Spinal cord (tissue), 10 donors: ENCODE results near the gene RPUSD3. TPM values are rescaled to one million over a fixed set of nuclear protein-coding genes. Genes with fewer than 3 reads are reported as not detected.

Experiments used
- DNase-seq, 6 donors: peaks; one replicate each; pipeline versions ENCODE4 v3.0.0 to v3.0.0-alpha.2; 2013 to 2015; ENCODE audit warnings: low spot score in 6 of 6, low read depth in 4 of 6
- H3K27ac ChIP-seq: one replicate; pipeline ENCODE4 v1.5.1; 2013; ENCODE audit warnings: low read depth, low read length, control low read depth
- H3K27me3 ChIP-seq: one replicate; pipeline ENCODE4 v1.6.1; 2013; ENCODE audit warnings: low read length; ENCODE audit not compliant: control insufficient read depth, insufficient read depth
- H3K36me3 ChIP-seq: one replicate; pipeline ENCODE4 v1.6.1; 2013; ENCODE audit warnings: low read length; ENCODE audit not compliant: control insufficient read depth, insufficient read depth
- H3K4me1 ChIP-seq: one replicate; pipeline ENCODE4 v1.6.1; 2013; ENCODE audit warnings: low read length; ENCODE audit not compliant: control insufficient read depth, insufficient read depth
- H3K4me3 ChIP-seq: one replicate; pipeline ENCODE4 v1.5.1; 2013; ENCODE audit warnings: low read depth, low read length, control low read depth
- H3K9me3 ChIP-seq: one replicate; pipeline ENCODE4 v1.6.1; 2013; ENCODE audit warnings: low read length; ENCODE audit not compliant: control insufficient read depth, insufficient read depth
- WGBS: methylation state at CpG from one replicate; pipeline ENCODE4 v1.1.5; 2013; ENCODE audit warnings: missing lambda C conversion rate; ENCODE audit not compliant: insufficient coverage; 5-methylcytosine and 5-hydroxymethylcytosine counted together
- polyA plus RNA-seq, 2 donors: library from polyadenylated mRNA; unstranded; fragments of 120-200 nt; gene quantifications; one replicate each; pipeline ENCODE4 v1.2.1, GENCODE V29; 2013; ENCODE audit not compliant: insufficient read length in 2 of 2
- total RNA-seq, 2 donors: library from RNA; depleted of rRNA in 1 of 2; stranded (reverse); fragments of 120-200 nt in 1 of 2; fragments of >200 nt in 1 of 2; gene quantifications; one replicate each; pipeline versions ENCODE4 v1.2.3 to v1.2.4, GENCODE V29; 2013 to 2014
- donor health status: healthy.

The RPUSD3 gene
- total and polyA plus RNA-seq, 4 donors: 19.2 to 53.8 (median 42.4) TPM

GRCh38 chr3:9820946-9821345, 22.9 kb downstream of the RPUSD3 start:
- Histone ChIP-seq H3K4me1 (no peaks in the 10 kb centered on the region), H3K9me3 (no peaks in the 10 kb centered on the region), H3K4me3 (no peak overlapping the region), H3K27ac (no peak overlapping the region), H3K36me3 (peaks cover 33% of the 10 kb centered on the region), H3K27me3 (no peaks in the 10 kb centered on the region)
- WGBS: 44% methylated on average over 2 of the region's 2 CpGs
- DNase-seq: no peak

- no peak overlapping the region for H3K27ac ChIP-seq
- no peaks in the 10 kb centered on the region for H3K27me3 ChIP-seq
- H3K4me3 ChIP-seq: no peak overlapping the region
- H3K4me1 ChIP-seq: no peaks in the 10 kb centered on the region
- peaks cover 30% of the 10 kb centered on the region for H3K36me3 ChIP-seq
- DNase-seq: no peak
- 95% methylated on average over 12 of the region's 12 CpGs for WGBS
- H3K9me3 ChIP-seq: no peaks in the 10 kb centered on the region
Observed at GRCh38 chr3:9820543-9820942, 23.3 kb downstream of the RPUSD3 start.

- Histone ChIP-seq H3K9me3 (no peaks in the 10 kb centered on the region), H3K27ac (no peak overlapping the region), H3K27me3 (no peaks in the 10 kb centered on the region), H3K36me3 (peaks cover 32% of the 10 kb centered on the region), H3K4me3 (no peak overlapping the region), H3K4me1 (no peaks in the 10 kb centered on the region)
- WGBS: 96% methylated on average over 6 of the region's 7 CpGs
- no peak for DNase-seq
Observed at GRCh38 chr3:9818666-9819335, 25.0 kb downstream of the RPUSD3 start.

- no peaks in the 10 kb centered on the region for H3K4me1 ChIP-seq
- H3K27me3 ChIP-seq: no peaks in the 10 kb centered on the region
- no peak overlapping the region for H3K4me3 ChIP-seq
- no peaks in the 10 kb centered on the region for H3K9me3 ChIP-seq
- no peak overlapping the region for H3K27ac ChIP-seq
- DNase-seq: no peak
- WGBS: 100% methylated on average over 1 of the region's 6 CpGs
- peaks cover 43% of the 10 kb centered on the region for H3K36me3 ChIP-seq
Observed at GRCh38 chr3:9817436-9817835, 26.4 kb downstream of the RPUSD3 start.

GRCh38 chr3:9815986-9816385, 27.8 kb downstream of the RPUSD3 start:
- WGBS: 93% methylated on average over 6 of the region's 9 CpGs
- no peak for DNase-seq
- H3K36me3 ChIP-seq: peaks cover 39% of the 10 kb centered on the region
- H3K4me1 ChIP-seq: peaks cover 2% of the 10 kb centered on the region
- H3K27ac ChIP-seq: no peak overlapping the region
- no peak overlapping the region for H3K4me3 ChIP-seq
- H3K9me3 ChIP-seq: no peaks in the 10 kb centered on the region
- no peaks in the 10 kb centered on the region for H3K27me3 ChIP-seq

GRCh38 chr3:9812870-9813483, 30.8 kb downstream of the RPUSD3 start:
- 96% methylated on average over 6 of the region's 9 CpGs for WGBS

GRCh38 chr3:9810846-9811245, 33.0 kb downstream of the RPUSD3 start:
- H3K9me3 ChIP-seq: no peaks in the 10 kb centered on the region
- 66% methylated on average over 10 of the region's 10 CpGs for WGBS
- peak overlapping the region; percentile 75 for H3K27ac ChIP-seq
- peaks cover 24% of the 10 kb centered on the region for H3K4me1 ChIP-seq
- peaks cover 26% of the 10 kb centered on the region for H3K36me3 ChIP-seq
- peak in 1 of 6 donors; percentile 13 for DNase-seq
- peak overlapping the region; percentile 60 for H3K4me3 ChIP-seq
- no peaks in the 10 kb centered on the region for H3K27me3 ChIP-seq

More at GRCh38 chr3:9812870-9813483, 30.8 kb downstream of the RPUSD3 start:
- peaks cover 22% of the 10 kb centered on the region for H3K36me3 ChIP-seq
- H3K9me3 ChIP-seq: no peaks in the 10 kb centered on the region
- H3K4me1 ChIP-seq: peaks cover 24% of the 10 kb centered on the region
- no peak overlapping the region for H3K4me3 ChIP-seq
- H3K27ac ChIP-seq: no peak overlapping the region
- DNase-seq: no peak
- no peaks in the 10 kb centered on the region for H3K27me3 ChIP-seq

GRCh38 chr3:9810433-9810770, 33.4 kb downstream of the RPUSD3 start:
- Histone ChIP-seq H3K27me3 (no peaks in the 10 kb centered on the region), H3K4me1 (peaks cover 24% of the 10 kb centered on the region), H3K27ac (peak overlapping the region; percentile 75), H3K36me3 (peaks cover 30% of the 10 kb centered on the region), H3K9me3 (no peaks in the 10 kb centered on the region), H3K4me3 (peak overlapping the region; percentile 60)
- peak in 5 of 6 donors; percentile 17 to 89 (median 33) for DNase-seq
- 4% methylated on average over 15 of the region's 18 CpGs for WGBS

GRCh38 chr3:9809615-9810432, 34.0 kb downstream of the RPUSD3 start, which contains the start of gene TTLL3:
Gene TTLL3 (plus strand): TSS chr3:9810262. CDS start chr3:9810662, 400 bp downstream.
- under 1% methylated on average over 67 of the region's 76 CpGs for WGBS
- peak; percentile 38 to 92 (median 58) for DNase-seq
- Histone ChIP-seq H3K4me3 (peak within 1 kb of the TSS; percentile 60), H3K36me3 (peaks cover 34% of the 10 kb centered on the region), H3K9me3 (no peaks in the 10 kb centered on the region), H3K27ac (peak within 1 kb of the TSS; percentile 94), H3K4me1 (peaks cover 24% of the 10 kb centered on the region), H3K27me3 (no peaks in the 10 kb centered on the region)
